Measurements from ENCODE around the gene EXT2. TPM values are rescaled to one million over a fixed set of nuclear protein-coding genes. Genes with fewer than 3 reads are reported as not detected.

Gene EXT2
- total RNA-seq, 1 experiment from 2014 or later, result 42.9 TPM

GRCh38 chr11:44250421-44250820 is 154.9 kb downstream of the EXT2 start:
- no peaks in the 10 kb centered on the region for H3K9me3 ChIP-seq (ENCODE audit: control insufficient read depth, low read depth, low read length)
- H3K4me2 ChIP-seq (ENCODE audit: insufficient read depth, insufficient read length, low read length), result no peak overlapping the region
- Mint-ChIP-seq H3K36me3 (ENCODE audit: insufficient read depth in 1 of 3, low read depth in 3 of 3) (peaks cover 20 to 31% (median 31%) of the 10 kb centered on the region in 3 experiments), H3K9me3 (peaks cover 19 to 22% of the 10 kb centered on the region in 2 experiments), H3K4me3 (no peak overlapping the region), H3K4me1 (peaks cover 2 to 7% of the 10 kb centered on the region in 2 experiments; a peak in 3 of 4 replicates), H3K27ac (no peak overlapping the region), H3K27me3 (ENCODE audit: low read depth) (no peaks in the 10 kb centered on the region)
- TF ChIP-seq CTCF (conservative IDR thresholded peaks at IDR 0.05), result no peak
- H3K27ac ChIP-seq (ENCODE audit: insufficient read length, low read depth, low read length), result no peak overlapping the region
- no peak overlapping the region for H3K23ac ChIP-seq (ENCODE audit: insufficient read length, low read depth, low read length)
- H2BK15ac ChIP-seq (ENCODE audit: low read depth, low read length), result no peak overlapping the region
- H2AK5ac ChIP-seq (ENCODE audit: insufficient read length, low read length), result no peak overlapping the region
- no peak overlapping the region for H3K4ac ChIP-seq (ENCODE audit: low read depth, low read length)
- no peak overlapping the region for H2BK5ac ChIP-seq (ENCODE audit: insufficient read length, low read length)
- no peak overlapping the region for H2BK20ac ChIP-seq (ENCODE audit: low read depth, low read length, poor library complexity, severe bottlenecking)
- no peaks in the 10 kb centered on the region for H3K4me1 ChIP-seq (ENCODE audit: insufficient read depth, low read length)
- no peak overlapping the region for H2BK12ac ChIP-seq (ENCODE audit: insufficient read length, low read depth, low read length)
- WGBS (ENCODE audit: extremely low coverage, insufficient read length, low lambda C conversion rate), result no CpG with 5 or more reads among the region's 6 CpGs
- no peaks in the 10 kb centered on the region for H3K27me3 ChIP-seq (ENCODE audit: insufficient read depth, low read length)
- H3K56ac ChIP-seq (ENCODE audit: insufficient read length, low read depth, low read length), result no peak overlapping the region
- no peak overlapping the region for H3K18ac ChIP-seq (ENCODE audit: insufficient read length, low read depth, low read length)
- H3K79me2 ChIP-seq (ENCODE audit: insufficient read depth, low read length), result no peaks in the 10 kb centered on the region
- H4K5ac ChIP-seq (ENCODE audit: insufficient read length, low read depth, low read length), result no peak overlapping the region
- no peak overlapping the region for H3K9ac ChIP-seq (ENCODE audit: extremely low read depth, insufficient read length, low read length)
- no peak overlapping the region for H2AFZ ChIP-seq (ENCODE audit: low read length)
- no peak overlapping the region for H3T11ph ChIP-seq (ENCODE audit: low read length)
- H4K8ac ChIP-seq (replicated peaks; ENCODE audit: insufficient read length, low read depth, low read length), result no peak overlapping the region
- H3K23me2 ChIP-seq (ENCODE audit: insufficient read length, low read depth, low read length, poor library complexity, severe bottlenecking), result no peaks in the 10 kb centered on the region
- no peak overlapping the region for H3K14ac ChIP-seq (ENCODE audit: insufficient read depth, low read length)
- H4K20me1 ChIP-seq (ENCODE audit: control insufficient read depth, insufficient read depth, insufficient read length), result no peaks in the 10 kb centered on the region
- no peak overlapping the region for H4K91ac ChIP-seq (ENCODE audit: insufficient read length, low read depth, low read length)
- H3K79me1 ChIP-seq (ENCODE audit: insufficient read depth, low read depth, low read length, poor library complexity, severe bottlenecking), result no peaks in the 10 kb centered on the region
- no peak for DNase-seq
- no peak overlapping the region for H2BK120ac ChIP-seq (ENCODE audit: low read depth, low read length, poor library complexity, severe bottlenecking)
